Colonic mucosa (tissue), 4 donors: Measurements from ENCODE around the gene KARS1. TPM values are rescaled to one million over a fixed set of nuclear protein-coding genes. Genes with fewer than 3 reads are reported as not detected.

ENCODE experiments used
- DNase-seq: peaks from one replicate; pipeline ENCODE4 v3.0.0-alpha.2; 2020
- H3K27ac ChIP-seq: fragments of 200-600 bp; one replicate; pipeline ENCODE4 v1.8.0; 2021
- H3K27me3 ChIP-seq: fragments of 200-600 bp; one replicate; pipeline ENCODE4 v1.8.0; 2021
- H3K36me3 ChIP-seq: fragments of 200-600 bp; one replicate; pipeline ENCODE4 v1.8.0; 2021
- H3K4me1 ChIP-seq: fragments of 200-600 bp; one replicate; pipeline ENCODE4 v1.8.0; 2021; ENCODE audit warnings: mild to moderate bottlenecking
- H3K4me3 ChIP-seq: fragments of 200-600 bp; one replicate; pipeline ENCODE4 v1.8.0; 2021
- H3K9ac ChIP-seq, 2 donors: one replicate each; pipeline ENCODE4 v1.7.0; 2013; ENCODE audit warnings: control low read depth in 2 of 2, low read depth in 2 of 2, low read length in 2 of 2
- H3K9me3 ChIP-seq: fragments of 200-600 bp; one replicate; pipeline ENCODE4 v1.8.0; 2021
- intact Hi-C: fragments of 100-400 bp; cut with DNase I; formaldehyde crosslinking; loops from one replicate; pipeline ENCODE4 v1.14.1; 2022
- total RNA-seq, 2 donors: library from RNA; stranded (reverse); fragmentation: NEBNext Ultra II Directional in 1 of 2; extraction: Animal tissue kit (Norgen Biotek cat#: 25700) in 1 of 2; gene quantifications; one replicate each; pipeline ENCODE4 v1.2.1, GENCODE V29; 2021
- TF ChIP-seq, protein P1 (sequence below): fragments of 200-600 bp; IDR thresholded peaks from one replicate; pipeline ENCODE4 v1.8.0; 2022; ENCODE audit warnings: antibody characterized with exemption, mild to moderate bottlenecking
- donor health status: healthy.
- donor health status: DM: no; HTN: no; CAD: no.
- donor health status: DM: no; HTN: no; CAD: no.

KARS1 gene
- total RNA-seq, 2 donors from 2014 or later, result 102 to 151 TPM

- DNase-seq, result no peak
- Histone ChIP-seq H3K4me3 (no peak overlapping the region), H3K36me3 (peaks cover 11% of the 10 kb centered on the region), H3K9ac (no peak overlapping the region), H3K27ac (no peak overlapping the region), H3K9me3 (no peaks in the 10 kb centered on the region), H3K27me3 (no peaks in the 10 kb centered on the region), H3K4me1 (no peaks in the 10 kb centered on the region)
- intact Hi-C loops, result no loop called here
- TF ChIP-seq, protein P1, sequence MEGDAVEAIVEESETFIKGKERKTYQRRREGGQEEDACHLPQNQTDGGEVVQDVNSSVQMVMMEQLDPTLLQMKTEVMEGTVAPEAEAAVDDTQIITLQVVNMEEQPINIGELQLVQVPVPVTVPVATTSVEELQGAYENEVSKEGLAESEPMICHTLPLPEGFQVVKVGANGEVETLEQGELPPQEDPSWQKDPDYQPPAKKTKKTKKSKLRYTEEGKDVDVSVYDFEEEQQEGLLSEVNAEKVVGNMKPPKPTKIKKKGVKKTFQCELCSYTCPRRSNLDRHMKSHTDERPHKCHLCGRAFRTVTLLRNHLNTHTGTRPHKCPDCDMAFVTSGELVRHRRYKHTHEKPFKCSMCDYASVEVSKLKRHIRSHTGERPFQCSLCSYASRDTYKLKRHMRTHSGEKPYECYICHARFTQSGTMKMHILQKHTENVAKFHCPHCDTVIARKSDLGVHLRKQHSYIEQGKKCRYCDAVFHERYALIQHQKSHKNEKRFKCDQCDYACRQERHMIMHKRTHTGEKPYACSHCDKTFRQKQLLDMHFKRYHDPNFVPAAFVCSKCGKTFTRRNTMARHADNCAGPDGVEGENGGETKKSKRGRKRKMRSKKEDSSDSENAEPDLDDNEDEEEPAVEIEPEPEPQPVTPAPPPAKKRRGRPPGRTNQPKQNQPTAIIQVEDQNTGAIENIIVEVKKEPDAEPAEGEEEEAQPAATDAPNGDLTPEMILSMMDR, result no peak
Observed at GRCh38 chr16:75579281-75579834, 68.1 kb downstream of the KARS1 start.

DNA sequence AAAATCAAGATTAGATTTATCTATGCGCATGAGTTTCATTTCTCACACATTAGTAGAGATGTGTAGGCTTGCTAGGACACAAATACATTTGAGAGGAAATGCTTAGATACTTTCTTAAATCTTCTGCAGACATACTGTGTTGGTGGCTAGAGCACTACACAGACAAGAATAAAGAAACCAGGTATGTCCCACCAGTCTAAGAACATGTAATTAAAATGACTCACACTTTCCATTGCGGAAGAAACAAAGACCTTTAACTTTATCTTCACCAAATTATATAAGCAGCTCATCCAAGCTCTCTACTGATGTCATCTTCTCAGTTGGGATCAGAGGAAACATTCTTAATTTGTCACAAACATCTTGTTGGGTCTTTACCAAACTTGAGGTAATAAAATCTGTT is 68.7 kb downstream of the KARS1 start:
- no peaks in the 10 kb centered on the region for H3K9me3 ChIP-seq
- no peak for DNase-seq
- no peaks in the 10 kb centered on the region for H3K4me1 ChIP-seq
- TF ChIP-seq, protein P1, result no peak
- H3K36me3 ChIP-seq, result peaks cover 12% of the 10 kb centered on the region
- intact Hi-C loops, result no loop called here
- H3K9ac ChIP-seq, result no peak overlapping the region
- H3K27me3 ChIP-seq, result no peaks in the 10 kb centered on the region
- H3K27ac ChIP-seq, result no peak overlapping the region
- no peak overlapping the region for H3K4me3 ChIP-seq

GRCh38 chr16:75578212-75578611 is 69.3 kb downstream of the KARS1 start:
- peaks cover 17% of the 10 kb centered on the region for H3K36me3 ChIP-seq
- no peak overlapping the region for H3K4me3 ChIP-seq
- DNase-seq, result no peak
- intact Hi-C loops, result no loop called here
- H3K9me3 ChIP-seq, result no peaks in the 10 kb centered on the region
- TF ChIP-seq, protein P1, result no peak
- no peak overlapping the region for H3K9ac ChIP-seq
- H3K27ac ChIP-seq, result no peak overlapping the region
- H3K27me3 ChIP-seq, result no peaks in the 10 kb centered on the region
- H3K4me1 ChIP-seq, result no peaks in the 10 kb centered on the region

Other genes starting within 250 kb of the KARS1 start
- 10 to 100 TPM; 61.6 to 75.8 TPM for gene CFDP1, start 214.2 kb downstream of the KARS1 start, total RNA-seq
- 10 to 100 TPM; 39.7 to 50.9 TPM for gene TMEM170A, start 183.0 kb downstream of the KARS1 start, total RNA-seq
- gene CHST6, start 152.2 kb downstream of the KARS1 start, total RNA-seq, result 1 to 10 TPM; 2.7 to 5.6 TPM
- gene CHST5, start 111.6 kb downstream of the KARS1 start, total RNA-seq, result 100 to 1,000 TPM; 107 to 142 TPM
- gene TMEM231, start 91.4 kb downstream of the KARS1 start, total RNA-seq, result 1 to 10 TPM; 4.7 to 6.3 TPM
- 100 to 1,000 TPM in 1 of 2 donors, 10 to 100 TPM in 1; 73.5 to 111 TPM for gene GABARAPL2, start 81.3 kb downstream of the KARS1 start, total RNA-seq
- gene ADAT1, start 24.4 kb downstream of the KARS1 start, total RNA-seq, result 10 to 100 TPM; 33.0 to 38.8 TPM
- gene TERF2IP, start 108 bp upstream of the KARS1 start, total RNA-seq, result 10 to 100 TPM; 27.1 to 37.0 TPM
- gene CPHXL2, start 29.3 kb upstream of the KARS1 start, total RNA-seq, result not detected
- not detected for gene DUXB, start 53.8 kb upstream of the KARS1 start, total RNA-seq
- gene CPHXL, start 78.8 kb upstream of the KARS1 start, total RNA-seq, result not detected